ENCODE measurements around the gene TUBGCP5.

Gene TUBGCP5

GRCh38 chr15:22954798-22955543, 84.4 kb downstream of the TUBGCP5 start:
- no peak for DNase-seq (ENCODE audit: low read depth in 3 of 3, low spot score in 1 of 3)

- no peak for DNase-seq (ENCODE audit: low read depth in 3 of 3, low spot score in 1 of 3)
Observed at GRCh38 chr15:22954326-22954725, 85.0 kb downstream of the TUBGCP5 start.

- DNase-seq (ENCODE audit: low read depth in 3 of 3, low spot score in 1 of 3) = no peak
Observed at GRCh38 chr15:22952796-22953579, 86.4 kb downstream of the TUBGCP5 start.

GRCh38 chr15:22951381-22952280, 87.7 kb downstream of the TUBGCP5 start:
- no peak for DNase-seq (ENCODE audit: low read depth in 3 of 3, low spot score in 1 of 3)

- no peak for DNase-seq (ENCODE audit: low read depth in 3 of 3, low spot score in 1 of 3)
Observed at GRCh38 chr15:22951031-22951380, 88.4 kb downstream of the TUBGCP5 start.

- DNase-seq (ENCODE audit: low read depth in 3 of 3, low spot score in 1 of 3) = no peak
Observed at GRCh38 chr15:22950256-22950990, 88.9 kb downstream of the TUBGCP5 start.

All from stimulated activated CD4-positive, alpha-beta T cell treated with anti-CD3 and anti-CD28 coated beads, TNF-alpha, amount 100 ng/mL, for 1 hour (primary cell).